ENCODE data around the gene MYF5. TPM values are rescaled to one million over a fixed set of nuclear protein-coding genes. Genes with fewer than 3 reads are reported as not detected.
"Not testable (repeated sequence)": the region's sequence is repeated elsewhere in the genome, so short reads cannot be mapped to it uniquely, and the experiment has no call there.

Gene MYF5
- not detected for total RNA-seq

DNA sequence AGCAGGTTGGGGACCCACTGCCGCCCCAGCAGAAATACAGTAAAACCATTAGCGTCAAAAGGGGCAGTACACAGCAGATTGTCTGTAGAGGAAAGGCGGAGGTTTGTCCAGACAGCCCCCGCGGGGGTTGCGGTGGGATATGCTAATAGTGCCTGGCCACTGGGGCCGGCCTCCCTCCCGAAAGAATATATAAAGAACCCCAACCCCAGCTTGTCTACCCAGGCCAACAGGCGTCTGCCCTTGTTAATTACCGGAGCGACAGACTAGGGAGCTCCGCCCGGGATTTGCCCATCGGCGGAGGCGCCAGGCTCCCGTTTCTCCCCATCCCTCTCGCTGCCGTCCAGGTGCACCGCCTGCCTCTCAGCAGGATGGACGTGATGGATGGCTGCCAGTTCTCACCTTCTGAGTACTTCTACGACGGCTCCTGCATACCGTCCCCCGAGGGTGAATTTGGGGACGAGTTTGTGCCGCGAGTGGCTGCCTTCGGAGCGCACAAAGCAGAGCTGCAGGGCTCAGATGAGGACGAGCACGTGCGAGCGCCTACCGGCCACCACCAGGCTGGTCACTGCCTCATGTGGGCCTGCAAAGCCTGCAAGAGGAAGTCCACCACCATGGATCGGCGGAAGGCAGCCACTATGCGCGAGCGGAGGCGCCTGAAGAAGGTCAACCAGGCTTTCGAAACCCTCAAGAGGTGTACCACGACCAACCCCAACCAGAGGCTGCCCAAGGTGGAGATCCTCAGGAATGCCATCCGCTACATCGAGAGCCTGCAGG lies at the start of gene MYF5:
Gene MYF5 (plus strand): TSS at position 217 of the 774 bp plus-strand sequence. CDS start 152 bp downstream, at position 369.
- Mint-ChIP-seq H3K4me3 (no peak within 1 kb of the TSS), H3K27ac (no peak within 1 kb of the TSS)
- CTCF ChIA-PET = no interaction called here

DNA sequence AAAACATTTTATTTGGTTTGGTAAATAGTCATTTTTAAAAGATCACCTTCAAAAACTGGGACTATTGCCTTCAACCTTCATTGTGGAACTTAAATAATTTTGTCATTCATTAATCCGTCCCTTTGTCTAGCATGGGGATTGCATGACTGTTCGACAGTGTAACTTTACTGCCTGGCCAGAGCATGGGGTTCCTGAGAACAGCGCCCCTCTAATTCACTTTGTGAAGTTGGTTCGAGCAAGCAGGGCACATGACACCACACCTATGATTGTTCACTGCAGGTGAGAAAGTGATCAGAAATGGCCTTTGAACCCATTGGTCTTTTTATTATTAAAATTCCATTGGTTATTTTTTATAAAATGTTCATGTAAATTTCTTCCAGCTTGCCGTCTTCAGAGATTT lies 46.5 kb upstream of the MYF5 start:
- Mint-ChIP-seq H3K4me3 (no peak overlapping the region), H3K27ac (no peak overlapping the region), H3K27me3 (no peaks in the 10 kb centered on the region), H3K36me3 (ENCODE audit: low read depth) (no peaks in the 10 kb centered on the region), H3K4me1 (no peaks in the 10 kb centered on the region), H3K9me3 (peaks cover 7% of the 10 kb centered on the region)
- POLR2A ChIA-PET = no interaction called here
- DNase-seq = no peak
- CTCF ChIA-PET = no interaction called here

More for the DNA sequence above, at the start of gene MYF5:
- DNase-seq = no peak
- Mint-ChIP-seq H3K36me3 (ENCODE audit: low read depth) (no peaks in the 10 kb centered on the region), H3K4me1 (no peaks in the 10 kb centered on the region), H3K9me3 (no peaks in the 10 kb centered on the region), H3K27me3 (peaks cover 23% of the 10 kb centered on the region)
- POLR2A ChIA-PET = no interaction called here

DNA sequence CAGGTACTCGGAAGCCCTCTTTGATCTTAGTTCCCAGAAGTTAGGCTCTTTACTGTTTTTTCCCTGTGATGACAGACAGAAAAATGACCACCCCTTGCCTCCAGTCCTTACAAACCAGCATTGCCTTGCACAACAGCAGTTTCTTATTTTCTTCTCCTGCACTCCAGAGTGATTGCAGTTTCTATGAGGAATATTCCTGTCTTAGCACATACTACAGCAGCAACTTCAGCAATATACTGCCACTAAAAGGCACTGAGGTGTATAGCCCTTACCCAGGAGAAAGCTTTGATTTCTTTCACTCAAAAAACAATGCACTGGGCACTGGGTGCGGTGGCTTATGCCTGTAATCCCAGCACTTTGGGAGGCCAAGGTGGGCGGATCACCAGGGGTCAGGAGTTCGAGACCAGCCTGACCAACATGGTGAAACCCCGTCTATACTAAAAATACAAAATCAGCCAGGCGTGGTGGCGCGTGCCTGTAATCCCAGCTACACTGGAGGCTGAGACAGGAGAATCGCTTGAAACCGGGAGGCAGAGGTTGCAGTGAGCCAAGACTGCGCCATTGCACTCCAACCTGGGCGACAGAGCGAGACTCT lies 40.6 kb upstream of the MYF5 start:
- POLR2A ChIA-PET = not testable (repeated sequence)

DNA sequence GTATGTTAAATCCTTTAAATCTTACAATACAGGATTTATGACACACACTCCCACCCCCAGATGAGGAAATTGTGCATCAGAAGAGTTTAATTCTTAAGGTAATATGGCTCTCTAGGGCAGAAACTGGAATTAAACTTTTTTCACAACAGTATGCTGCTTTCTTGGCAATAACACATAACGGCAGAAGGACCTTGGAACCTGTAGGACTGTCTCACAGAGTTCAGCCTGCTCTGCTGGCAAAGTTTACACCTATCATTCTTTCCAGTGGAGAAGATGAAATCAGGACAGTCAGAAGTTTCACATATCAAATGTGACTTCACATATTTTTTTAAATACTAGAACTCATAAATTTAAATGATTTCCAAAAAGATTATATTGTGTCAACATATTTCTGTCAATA lies 39.9 kb upstream of the MYF5 start:
- Mint-ChIP-seq H3K27me3 (no peaks in the 10 kb centered on the region), H3K27ac (no peak overlapping the region)

More for the DNA sequence above, 40.6 kb upstream of the MYF5 start:
- H3K4me3 Mint-ChIP-seq; CTCF ChIA-PET; DNase-seq; H3K4me1 Mint-ChIP-seq; H3K27me3 Mint-ChIP-seq; H3K9me3 Mint-ChIP-seq; H3K27ac Mint-ChIP-seq; H3K36me3 Mint-ChIP-seq (ENCODE audit: low read depth): not testable (repeated sequence)

DNA sequence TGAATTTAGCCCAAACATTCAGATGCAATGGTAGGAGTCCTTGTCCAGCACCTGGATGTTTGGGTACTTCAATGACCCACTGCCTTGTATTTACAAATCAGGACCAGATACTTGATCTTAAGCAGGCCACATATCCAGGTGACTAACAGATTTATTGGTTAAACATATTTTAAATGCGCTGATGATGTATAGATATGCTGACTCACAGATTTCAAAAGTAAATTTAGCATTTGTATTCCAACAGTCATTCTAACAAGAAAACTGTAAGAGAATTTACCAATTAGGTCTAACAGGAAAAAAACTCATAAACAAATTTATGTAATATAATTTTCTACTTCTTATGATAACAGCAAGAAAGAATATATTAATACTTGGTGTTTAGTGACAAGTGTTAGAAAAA lies 38.7 kb upstream of the MYF5 start:
- H3K27me3 Mint-ChIP-seq = no peaks in the 10 kb centered on the region
- H3K27ac Mint-ChIP-seq = no peak overlapping the region
- peaks cover 2% of the 10 kb centered on the region for H3K9me3 Mint-ChIP-seq
- POLR2A ChIA-PET = no interaction called here
- no peaks in the 10 kb centered on the region for H3K36me3 Mint-ChIP-seq (ENCODE audit: low read depth)
- H3K4me1 Mint-ChIP-seq = no peaks in the 10 kb centered on the region
- DNase-seq = no peak
- CTCF ChIA-PET = no interaction called here
- no peak overlapping the region for H3K4me3 Mint-ChIP-seq

More for the DNA sequence above, 39.9 kb upstream of the MYF5 start:
- ChIA-PET POLR2A (no interaction called here), CTCF (no interaction called here)
- H3K9me3 Mint-ChIP-seq = peaks cover 2% of the 10 kb centered on the region
- no peak overlapping the region for H3K4me3 Mint-ChIP-seq
- no peak for DNase-seq
- H3K36me3 Mint-ChIP-seq (ENCODE audit: low read depth) = no peaks in the 10 kb centered on the region
- no peaks in the 10 kb centered on the region for H3K4me1 Mint-ChIP-seq

DNA sequence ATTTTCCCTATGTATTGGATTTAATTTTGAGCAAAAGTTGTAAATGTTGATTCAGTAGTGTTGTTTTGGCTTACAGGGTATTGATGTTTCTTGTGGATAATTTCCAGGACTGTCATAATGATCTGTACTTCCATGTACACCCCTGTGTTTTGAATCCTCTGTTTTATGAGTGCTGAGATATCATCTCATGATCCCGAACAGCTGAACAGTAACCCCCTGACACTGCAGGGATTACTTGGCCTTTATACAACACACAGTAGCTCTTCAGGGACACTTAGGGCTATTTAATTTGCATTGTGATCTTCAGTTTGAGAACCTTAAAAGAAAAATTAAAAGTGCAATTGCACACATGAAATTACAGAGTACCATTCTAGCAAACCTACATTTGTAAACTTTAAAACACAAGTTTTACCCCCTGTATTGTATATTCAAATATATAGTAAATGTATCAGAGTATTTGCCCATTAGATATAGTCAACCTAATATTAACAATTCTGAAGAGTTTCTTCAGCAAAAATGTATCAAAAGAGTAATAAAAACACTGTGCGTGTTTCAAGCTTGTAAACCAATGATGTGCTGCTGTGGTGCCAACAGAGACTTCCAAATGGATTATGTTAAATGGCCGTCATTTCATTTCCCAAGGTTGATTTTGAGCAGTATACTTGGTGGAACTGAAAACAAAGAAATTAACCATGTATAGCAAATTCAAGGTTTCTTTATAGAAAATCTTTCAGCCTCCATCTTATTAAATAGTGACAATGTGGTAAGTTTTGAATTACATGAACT lies 37.2 kb upstream of the MYF5 start:
- CTCF ChIA-PET = no interaction called here
- no peak for DNase-seq
- H3K4me3 Mint-ChIP-seq = no peak overlapping the region
- H3K9me3 Mint-ChIP-seq = no peaks in the 10 kb centered on the region
- no peaks in the 10 kb centered on the region for H3K36me3 Mint-ChIP-seq (ENCODE audit: low read depth)
- no peaks in the 10 kb centered on the region for H3K27me3 Mint-ChIP-seq
- POLR2A ChIA-PET = no interaction called here
- no peak overlapping the region for H3K27ac Mint-ChIP-seq
- H3K4me1 Mint-ChIP-seq = no peaks in the 10 kb centered on the region

DNA sequence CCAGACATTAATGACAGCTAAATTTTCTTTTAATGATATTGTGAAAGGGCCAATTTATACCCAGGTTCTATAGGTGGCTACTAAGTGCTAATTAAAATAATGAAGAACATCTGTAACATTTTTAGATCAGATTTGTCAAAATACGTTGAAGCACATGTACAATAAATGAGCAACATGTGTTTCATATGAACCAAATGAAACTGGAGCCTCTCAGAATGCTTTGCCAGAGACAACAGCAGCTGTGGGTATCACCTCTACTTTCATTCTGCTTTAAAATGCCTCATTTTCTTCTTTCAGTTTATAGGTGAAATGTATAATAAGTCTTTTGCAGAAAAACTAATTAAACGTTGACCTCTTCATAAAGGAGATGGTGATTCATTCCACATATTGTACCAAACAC lies 35.4 kb upstream of the MYF5 start:
- no peak for DNase-seq
- ChIA-PET CTCF (no interaction called here), POLR2A (no interaction called here)
- Mint-ChIP-seq H3K9me3 (no peaks in the 10 kb centered on the region), H3K36me3 (ENCODE audit: low read depth) (no peaks in the 10 kb centered on the region), H3K4me1 (no peaks in the 10 kb centered on the region), H3K4me3 (no peak overlapping the region), H3K27me3 (no peaks in the 10 kb centered on the region), H3K27ac (no peak overlapping the region)

DNA sequence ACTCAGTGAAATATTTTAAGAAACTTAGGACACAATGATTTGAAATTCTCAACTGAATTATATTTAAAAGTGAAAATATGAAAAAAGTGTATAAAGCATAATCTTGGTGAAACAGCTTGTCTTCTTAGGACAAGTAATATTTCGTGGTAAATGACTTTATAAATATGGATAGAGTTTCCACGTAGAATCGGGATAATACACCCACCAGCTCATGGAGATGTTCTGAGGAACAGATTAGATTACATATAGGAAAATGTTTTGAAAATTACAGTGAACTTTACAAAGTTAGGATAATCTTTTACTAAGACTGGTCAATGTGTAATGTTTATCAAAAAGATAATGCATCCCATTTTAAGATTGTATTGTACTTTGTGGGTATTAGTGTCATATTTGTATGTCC lies 34.9 kb upstream of the MYF5 start:
- no peak overlapping the region for H3K27ac Mint-ChIP-seq
- CTCF ChIA-PET = no interaction called here
- H3K36me3 Mint-ChIP-seq (ENCODE audit: low read depth) = no peaks in the 10 kb centered on the region
- POLR2A ChIA-PET = no interaction called here
- H3K27me3 Mint-ChIP-seq = no peaks in the 10 kb centered on the region
- no peak for DNase-seq
- H3K4me3 Mint-ChIP-seq = no peak overlapping the region
- H3K9me3 Mint-ChIP-seq = no peaks in the 10 kb centered on the region
- H3K4me1 Mint-ChIP-seq = no peaks in the 10 kb centered on the region

DNA sequence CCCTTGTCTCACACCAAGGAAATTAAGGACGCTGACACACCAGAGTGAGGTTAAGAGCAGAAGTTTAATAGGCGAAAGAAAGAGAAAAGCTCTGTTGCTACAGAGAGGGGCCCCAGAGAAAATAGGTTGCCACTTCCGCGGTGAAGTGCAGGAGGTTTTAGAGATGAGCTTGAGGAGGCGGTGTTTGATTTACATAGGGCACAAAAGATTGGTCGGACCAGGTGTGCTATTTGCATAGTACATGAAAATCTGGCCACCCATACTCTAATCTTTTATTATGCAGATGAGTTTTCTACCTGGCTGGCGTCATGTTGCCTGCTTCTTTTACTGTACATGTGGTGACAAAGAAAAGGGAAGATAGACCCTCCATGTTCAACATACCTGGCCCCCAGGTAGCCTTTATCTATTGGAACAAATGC lies 32.6 kb upstream of the MYF5 start:
- H3K36me3 Mint-ChIP-seq (ENCODE audit: low read depth) = no peaks in the 10 kb centered on the region
- H3K27ac Mint-ChIP-seq = no peak overlapping the region
- POLR2A ChIA-PET = no interaction called here
- CTCF ChIA-PET = no interaction called here
- H3K4me1 Mint-ChIP-seq = no peaks in the 10 kb centered on the region
- H3K4me3 Mint-ChIP-seq = no peak overlapping the region
- DNase-seq = no peak
- no peaks in the 10 kb centered on the region for H3K9me3 Mint-ChIP-seq
- H3K27me3 Mint-ChIP-seq = no peaks in the 10 kb centered on the region

DNA sequence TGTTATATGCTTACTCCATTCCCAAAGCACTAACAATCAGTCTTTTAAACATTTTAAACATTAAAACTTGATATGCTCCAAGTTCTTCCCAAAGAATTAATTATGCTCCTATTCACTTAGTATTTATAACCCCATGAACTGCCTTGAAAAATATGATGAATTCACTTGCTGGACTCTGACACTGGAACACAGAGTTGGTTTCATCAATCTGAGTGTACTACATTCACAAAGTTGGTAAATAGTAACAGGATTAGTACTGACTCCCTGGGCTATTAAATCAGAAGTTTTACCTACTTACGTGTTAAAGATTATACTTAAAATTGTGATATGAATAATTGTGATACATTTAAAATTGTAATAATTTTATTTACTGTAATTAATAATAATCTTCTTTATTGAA lies 26.6 kb upstream of the MYF5 start:
- Mint-ChIP-seq H3K27ac (no peak overlapping the region), H3K4me3 (no peak overlapping the region), H3K36me3 (ENCODE audit: low read depth) (no peaks in the 10 kb centered on the region), H3K4me1 (no peaks in the 10 kb centered on the region), H3K9me3 (no peaks in the 10 kb centered on the region), H3K27me3 (no peaks in the 10 kb centered on the region)
- DNase-seq = no peak
- ChIA-PET CTCF (no interaction called here), POLR2A (no interaction called here)

DNA sequence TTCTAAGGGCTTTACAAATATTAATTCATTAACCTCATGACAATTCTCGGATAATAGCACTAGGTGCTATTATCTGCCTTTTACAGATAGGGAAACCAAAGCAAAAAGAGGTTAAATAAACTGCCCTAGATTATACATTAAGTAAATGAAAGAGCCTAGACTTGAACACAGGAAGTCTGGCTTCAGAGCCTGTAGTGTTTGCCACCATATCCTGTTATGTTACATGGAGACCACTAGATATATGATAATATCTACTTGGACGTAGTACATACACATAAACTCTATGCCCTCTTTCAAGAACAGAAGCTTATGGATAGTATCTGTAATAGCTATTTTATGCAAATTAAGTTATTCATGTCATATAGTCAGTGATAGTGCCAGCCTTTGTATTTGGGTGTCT lies 26.2 kb upstream of the MYF5 start:
- no peak overlapping the region for H3K27ac Mint-ChIP-seq
- no peaks in the 10 kb centered on the region for H3K36me3 Mint-ChIP-seq (ENCODE audit: low read depth)
- H3K4me1 Mint-ChIP-seq = no peaks in the 10 kb centered on the region
- H3K4me3 Mint-ChIP-seq = no peak overlapping the region
- DNase-seq = no peak
- no peaks in the 10 kb centered on the region for H3K9me3 Mint-ChIP-seq
- no peaks in the 10 kb centered on the region for H3K27me3 Mint-ChIP-seq
- CTCF ChIA-PET = no interaction called here
- POLR2A ChIA-PET = no interaction called here

DNA sequence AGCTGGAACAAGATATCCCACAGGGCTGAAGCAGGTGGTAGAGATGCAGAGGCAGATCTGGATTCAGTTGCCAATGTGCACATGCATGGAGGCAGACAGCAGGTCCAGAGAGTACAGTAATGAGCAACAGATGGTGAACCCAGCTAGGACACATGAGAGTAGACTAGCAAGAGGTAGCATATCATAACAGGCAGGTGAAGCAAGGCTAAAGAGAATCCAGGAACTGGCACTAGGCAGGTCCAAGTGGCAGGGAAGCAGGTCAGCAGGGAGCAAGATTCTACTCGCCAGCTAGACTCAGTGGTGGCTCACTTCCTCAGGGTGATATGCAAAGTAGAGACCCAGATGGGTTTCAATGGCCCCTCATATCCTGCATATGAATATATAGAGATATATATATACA lies 24.6 kb upstream of the MYF5 start:
- ChIA-PET POLR2A (no interaction called here), CTCF (no interaction called here)
- DNase-seq = no peak
- Mint-ChIP-seq H3K36me3 (ENCODE audit: low read depth) (no peaks in the 10 kb centered on the region), H3K4me1 (no peaks in the 10 kb centered on the region), H3K9me3 (no peaks in the 10 kb centered on the region), H3K27me3 (no peaks in the 10 kb centered on the region), H3K27ac (no peak overlapping the region), H3K4me3 (no peak overlapping the region)

DNA sequence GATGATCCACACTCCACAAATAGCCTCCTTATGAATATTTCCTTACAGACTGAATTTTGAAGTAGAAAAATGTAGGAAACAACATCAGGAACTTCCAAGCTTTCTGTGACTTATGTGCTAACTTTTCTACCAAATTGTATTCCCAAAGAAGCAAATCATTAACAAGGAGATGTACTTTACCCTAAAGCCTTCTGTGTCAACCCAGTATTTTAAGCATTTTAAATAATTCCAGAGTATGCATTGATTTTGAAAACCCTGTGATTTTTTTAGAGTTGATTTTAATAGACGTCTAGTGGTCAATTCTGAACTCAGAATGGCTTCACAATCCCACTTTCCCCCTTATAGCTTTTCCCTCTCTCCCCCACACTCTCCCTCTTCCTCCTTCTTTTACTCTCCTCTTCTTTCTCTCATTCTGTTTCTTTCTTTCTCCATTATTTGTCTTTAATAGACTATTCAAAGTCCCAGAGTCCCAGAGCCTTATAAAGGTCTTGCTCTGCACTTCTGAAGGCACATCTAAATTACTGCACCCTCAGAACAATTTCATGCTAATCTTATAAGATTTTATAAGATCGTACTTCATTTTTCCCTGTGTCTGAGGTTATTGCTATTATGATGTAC lies 19.3 kb upstream of the MYF5 start:
- ChIA-PET POLR2A (no interaction called here), CTCF (no interaction called here)
- peaks cover 3% of the 10 kb centered on the region for H3K9me3 Mint-ChIP-seq
- H3K27ac Mint-ChIP-seq = no peak overlapping the region
- DNase-seq = no peak
- H3K27me3 Mint-ChIP-seq = no peaks in the 10 kb centered on the region
- no peaks in the 10 kb centered on the region for H3K36me3 Mint-ChIP-seq (ENCODE audit: low read depth)
- no peaks in the 10 kb centered on the region for H3K4me1 Mint-ChIP-seq
- no peak overlapping the region for H3K4me3 Mint-ChIP-seq
